Measurements from ENCODE around the gene OR13C5.
"Not testable (repeated sequence)": the region's sequence is repeated elsewhere in the genome, so short reads cannot be mapped to it uniquely, and the experiment has no call there.

OR13C5 gene

GRCh38 chr9:104599313-104599712 lies at the start of gene OR13C5:
TSS of gene OR13C5 (minus strand) at chr9:104599413. CDS start at chr9:104599413, 0 bp downstream.
- DNase-seq = not testable (repeated sequence)

GRCh38 chr9:104635456-104635855 lies 36.2 kb upstream of the OR13C5 start:
- peak; percentile 70 for DNase-seq

GRCh38 chr9:104633976-104634520 lies 34.8 kb upstream of the OR13C5 start:
- DNase-seq = no peak

GRCh38 chr9:104625964-104626363 lies 26.8 kb upstream of the OR13C5 start:
- DNase-seq = not testable (repeated sequence)

- no peak for DNase-seq
These were observed 18.9 kb upstream of the OR13C5 start, which contains the start of gene OR13C9 for GRCh38 chr9:104618104-104618503. TSS of gene OR13C9 (minus strand) at chr9:104618204. CDS start at chr9:104618204, 0 bp downstream.

GRCh38 chr9:104617418-104617817 lies 18.2 kb upstream of the OR13C5 start:
- DNase-seq = peak; percentile 53

GRCh38 chr9:104611213-104611612 lies 12.0 kb upstream of the OR13C5 start:
- no peak for DNase-seq

- peak; percentile 2 for DNase-seq
These were observed 9.1 kb upstream of the OR13C5 start for GRCh38 chr9:104608336-104608735.

GRCh38 chr9:104606152-104606551 lies 6.9 kb upstream of the OR13C5 start:
- peak; percentile 2 for DNase-seq

- DNase-seq = not testable (repeated sequence)
These were observed 6.3 kb upstream of the OR13C5 start, which contains the start of gene OR13C2 for GRCh38 chr9:104605527-104605926. TSS of gene OR13C2 (minus strand) at chr9:104605627. CDS start at chr9:104605627, 0 bp downstream.

- DNase-seq = no peak
These were observed 5.6 kb upstream of the OR13C5 start for GRCh38 chr9:104604801-104605200.

- not testable (repeated sequence) for DNase-seq
These were observed 464 bp downstream of the OR13C5 start for GRCh38 chr9:104598749-104599148.

GRCh38 chr9:104589626-104590025 lies 9.6 kb downstream of the OR13C5 start:
- peak; percentile 55 for DNase-seq

- DNase-seq = peak; percentile 94
These were observed 12.6 kb downstream of the OR13C5 start for GRCh38 chr9:104586496-104587180.

GRCh38 chr9:104580562-104580961 lies 18.7 kb downstream of the OR13C5 start:
- no peak for DNase-seq

- no peak for DNase-seq
These were observed 21.9 kb downstream of the OR13C5 start for GRCh38 chr9:104577263-104577662.

- DNase-seq = peak; percentile 51
These were observed 23.8 kb downstream of the OR13C5 start for GRCh38 chr9:104575456-104575855.

- DNase-seq = no peak
These were observed 26.6 kb downstream of the OR13C5 start for GRCh38 chr9:104572612-104573011.

GRCh38 chr9:104568868-104569267 lies 30.3 kb downstream of the OR13C5 start, which contains the start of gene OR13C8:
TSS of gene OR13C8 (plus strand) at chr9:104569168. CDS start at chr9:104569168, 0 bp downstream.
- DNase-seq = no peak

GRCh38 chr9:104564358-104564757 lies 34.9 kb downstream of the OR13C5 start:
- no peak for DNase-seq

- no peak for DNase-seq
These were observed 42.2 kb downstream of the OR13C5 start for GRCh38 chr9:104556830-104557634.

- peak; percentile 66 for DNase-seq
These were observed 43.7 kb downstream of the OR13C5 start for GRCh38 chr9:104555521-104555920.

- DNase-seq = peak; percentile 68
These were observed 46.0 kb downstream of the OR13C5 start for GRCh38 chr9:104553261-104553660.

All from fibroblast of skin of right quadriceps (primary cell).